ENCODE results near the gene SH3GL2.

GRCh38 chr9:17574342-17574741, 4.5 kb upstream of the SH3GL2 start:
- TF ChIP-seq CTCF (IDR thresholded peaks at IDR 0.05) (no peak), POLR2A (IDR thresholded peaks at IDR 0.05) (no peak)
